ENCODE measurements around the gene MLN. TPM values are rescaled to one million over a fixed set of nuclear protein-coding genes. Genes with fewer than 3 reads are reported as not detected.

The MLN gene
- polyA plus RNA-seq, 1 of the 3 experiments (the other 2 are of a cell fraction): not detected

DNA sequence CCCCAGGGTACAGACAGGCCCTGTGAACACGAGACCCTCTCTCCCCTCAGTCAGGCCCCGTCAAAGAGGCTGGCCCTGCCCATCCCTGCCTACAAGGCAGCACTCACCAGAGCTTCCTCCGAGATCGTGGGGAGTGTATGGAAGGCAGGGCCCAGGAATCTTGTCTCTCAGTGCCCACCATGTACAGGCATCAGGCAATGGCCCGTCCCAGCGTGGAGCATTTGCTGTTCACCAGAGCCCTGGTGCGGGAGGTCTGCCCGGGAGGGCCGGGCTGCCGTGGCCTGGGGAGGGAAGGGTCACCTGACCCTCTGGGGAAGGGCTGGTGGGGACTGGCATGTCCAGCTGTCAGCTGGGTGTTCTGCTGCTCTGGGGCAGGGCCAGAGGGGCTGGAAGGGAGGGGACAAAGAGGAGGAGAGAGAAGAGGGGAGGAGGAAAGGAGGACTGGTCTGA is 57.1 kb downstream of the MLN start, which contains the start of gene IP6K3:
Gene IP6K3, minus strand, starts transcription at position 255 of the 450 bp plus-strand sequence. CDS start 11,429 bp downstream, outside the sequence.
- Histone ChIP-seq H3F3A (replicated peaks; ENCODE audit: insufficient read depth) (no peaks in the 10 kb centered on the region), H3K4me3 (ENCODE audit: low read depth in 2 of 2, low read length in 1 of 2) (no peak within 1 kb of the TSS), H3K9me2 (no peaks in the 10 kb centered on the region), H3K4me2 (0 out of 2 replicates have a peak within 1 kb of the TSS, but pooled peaks have one; percentile 26), H3K4me1 (ENCODE audit: control insufficient read depth in 1 of 2, insufficient read depth in 2 of 2, low read depth in 1 of 2, low read length in 1 of 2) (peaks cover 15 to 28% of the 10 kb centered on the region in 2 experiments; a peak in 3 of 4 replicates), H3K79me2 (ENCODE audit: insufficient read depth) (no peaks in the 10 kb centered on the region), H3K9ac (no peak within 1 kb of the TSS), H3K27me3 (ENCODE audit: insufficient read depth) (no peaks in the 10 kb centered on the region), H3K27ac (ENCODE audit: low read depth in 2 of 2, low read length in 1 of 2) (no peak within 1 kb of the TSS; a peak in 1 of 4 replicates), H3K9me3 (no peaks in the 10 kb centered on the region), H2AFZ (ENCODE audit: low read depth) (0 out of 2 replicates have a peak within 1 kb of the TSS, but pooled peaks have one; percentile 29), H4K20me1 (ENCODE audit: insufficient read depth) (no peaks in the 10 kb centered on the region), H3K36me3 (replicated peaks in 1 of 2; ENCODE audit: control insufficient read depth in 1 of 2, insufficient read depth in 2 of 2, low read length in 1 of 2) (no peaks in the 10 kb centered on the region)
- WGBS (ENCODE audit: low lambda C conversion rate): 81% methylated on average over 6 of the region's 10 CpGs
- CTCF ChIA-PET: interaction anchor here (0.8 to 9.2 kb wide), 15 partner anchors 14 to 417 kb away, joined by 3 to 116 read pairs (median 8); partner anchors contain the start of gene UQCC2
- TF ChIP-seq FOXJ3 (CRISPR knock-in tag; IDR thresholded peaks at IDR 0.05): no peak
- TF ChIP-seq TCF12 (IDR thresholded peaks at IDR 0.05): no peak
- TF ChIP-seq, protein P1, sequence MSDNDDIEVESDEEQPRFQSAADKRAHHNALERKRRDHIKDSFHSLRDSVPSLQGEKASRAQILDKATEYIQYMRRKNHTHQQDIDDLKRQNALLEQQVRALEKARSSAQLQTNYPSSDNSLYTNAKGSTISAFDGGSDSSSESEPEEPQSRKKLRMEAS (IDR thresholded peaks at IDR 0.05; ENCODE audit: low read depth): no peak
- no peak for TF ChIP-seq MXI1 (IDR thresholded peaks at IDR 0.05; ENCODE audit: low read depth, low read length)
- TF ChIP-seq GABPA (IDR thresholded peaks at IDR 0.05; ENCODE audit: low read depth): no peak
- TF ChIP-seq, protein P2, sequence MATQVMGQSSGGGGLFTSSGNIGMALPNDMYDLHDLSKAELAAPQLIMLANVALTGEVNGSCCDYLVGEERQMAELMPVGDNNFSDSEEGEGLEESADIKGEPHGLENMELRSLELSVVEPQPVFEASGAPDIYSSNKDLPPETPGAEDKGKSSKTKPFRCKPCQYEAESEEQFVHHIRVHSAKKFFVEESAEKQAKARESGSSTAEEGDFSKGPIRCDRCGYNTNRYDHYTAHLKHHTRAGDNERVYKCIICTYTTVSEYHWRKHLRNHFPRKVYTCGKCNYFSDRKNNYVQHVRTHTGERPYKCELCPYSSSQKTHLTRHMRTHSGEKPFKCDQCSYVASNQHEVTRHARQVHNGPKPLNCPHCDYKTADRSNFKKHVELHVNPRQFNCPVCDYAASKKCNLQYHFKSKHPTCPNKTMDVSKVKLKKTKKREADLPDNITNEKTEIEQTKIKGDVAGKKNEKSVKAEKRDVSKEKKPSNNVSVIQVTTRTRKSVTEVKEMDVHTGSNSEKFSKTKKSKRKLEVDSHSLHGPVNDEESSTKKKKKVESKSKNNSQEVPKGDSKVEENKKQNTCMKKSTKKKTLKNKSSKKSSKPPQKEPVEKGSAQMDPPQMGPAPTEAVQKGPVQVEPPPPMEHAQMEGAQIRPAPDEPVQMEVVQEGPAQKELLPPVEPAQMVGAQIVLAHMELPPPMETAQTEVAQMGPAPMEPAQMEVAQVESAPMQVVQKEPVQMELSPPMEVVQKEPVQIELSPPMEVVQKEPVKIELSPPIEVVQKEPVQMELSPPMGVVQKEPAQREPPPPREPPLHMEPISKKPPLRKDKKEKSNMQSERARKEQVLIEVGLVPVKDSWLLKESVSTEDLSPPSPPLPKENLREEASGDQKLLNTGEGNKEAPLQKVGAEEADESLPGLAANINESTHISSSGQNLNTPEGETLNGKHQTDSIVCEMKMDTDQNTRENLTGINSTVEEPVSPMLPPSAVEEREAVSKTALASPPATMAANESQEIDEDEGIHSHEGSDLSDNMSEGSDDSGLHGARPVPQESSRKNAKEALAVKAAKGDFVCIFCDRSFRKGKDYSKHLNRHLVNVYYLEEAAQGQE (IDR thresholded peaks at IDR 0.05; ENCODE audit: low read depth, low read length): no peak
- no peak for TF ChIP-seq EP300 (IDR thresholded peaks at IDR 0.05; ENCODE audit: borderline replicate concordance in 1 of 2, low read depth in 1 of 2, low read length in 1 of 2)
- TF ChIP-seq, protein P3, sequence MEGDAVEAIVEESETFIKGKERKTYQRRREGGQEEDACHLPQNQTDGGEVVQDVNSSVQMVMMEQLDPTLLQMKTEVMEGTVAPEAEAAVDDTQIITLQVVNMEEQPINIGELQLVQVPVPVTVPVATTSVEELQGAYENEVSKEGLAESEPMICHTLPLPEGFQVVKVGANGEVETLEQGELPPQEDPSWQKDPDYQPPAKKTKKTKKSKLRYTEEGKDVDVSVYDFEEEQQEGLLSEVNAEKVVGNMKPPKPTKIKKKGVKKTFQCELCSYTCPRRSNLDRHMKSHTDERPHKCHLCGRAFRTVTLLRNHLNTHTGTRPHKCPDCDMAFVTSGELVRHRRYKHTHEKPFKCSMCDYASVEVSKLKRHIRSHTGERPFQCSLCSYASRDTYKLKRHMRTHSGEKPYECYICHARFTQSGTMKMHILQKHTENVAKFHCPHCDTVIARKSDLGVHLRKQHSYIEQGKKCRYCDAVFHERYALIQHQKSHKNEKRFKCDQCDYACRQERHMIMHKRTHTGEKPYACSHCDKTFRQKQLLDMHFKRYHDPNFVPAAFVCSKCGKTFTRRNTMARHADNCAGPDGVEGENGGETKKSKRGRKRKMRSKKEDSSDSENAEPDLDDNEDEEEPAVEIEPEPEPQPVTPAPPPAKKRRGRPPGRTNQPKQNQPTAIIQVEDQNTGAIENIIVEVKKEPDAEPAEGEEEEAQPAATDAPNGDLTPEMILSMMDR (IDR thresholded peaks at IDR 0.05): no peak
- no peak for TF ChIP-seq TEAD4 (IDR thresholded peaks at IDR 0.05; ENCODE audit: borderline replicate concordance, insufficient read depth)
- TF ChIP-seq, protein P4, sequence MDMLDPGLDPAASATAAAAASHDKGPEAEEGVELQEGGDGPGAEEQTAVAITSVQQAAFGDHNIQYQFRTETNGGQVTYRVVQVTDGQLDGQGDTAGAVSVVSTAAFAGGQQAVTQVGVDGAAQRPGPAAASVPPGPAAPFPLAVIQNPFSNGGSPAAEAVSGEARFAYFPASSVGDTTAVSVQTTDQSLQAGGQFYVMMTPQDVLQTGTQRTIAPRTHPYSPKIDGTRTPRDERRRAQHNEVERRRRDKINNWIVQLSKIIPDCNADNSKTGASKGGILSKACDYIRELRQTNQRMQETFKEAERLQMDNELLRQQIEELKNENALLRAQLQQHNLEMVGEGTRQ (IDR thresholded peaks at IDR 0.05; ENCODE audit: borderline replicate concordance, low read depth, low read length): no peak
- TF ChIP-seq, protein P5, sequence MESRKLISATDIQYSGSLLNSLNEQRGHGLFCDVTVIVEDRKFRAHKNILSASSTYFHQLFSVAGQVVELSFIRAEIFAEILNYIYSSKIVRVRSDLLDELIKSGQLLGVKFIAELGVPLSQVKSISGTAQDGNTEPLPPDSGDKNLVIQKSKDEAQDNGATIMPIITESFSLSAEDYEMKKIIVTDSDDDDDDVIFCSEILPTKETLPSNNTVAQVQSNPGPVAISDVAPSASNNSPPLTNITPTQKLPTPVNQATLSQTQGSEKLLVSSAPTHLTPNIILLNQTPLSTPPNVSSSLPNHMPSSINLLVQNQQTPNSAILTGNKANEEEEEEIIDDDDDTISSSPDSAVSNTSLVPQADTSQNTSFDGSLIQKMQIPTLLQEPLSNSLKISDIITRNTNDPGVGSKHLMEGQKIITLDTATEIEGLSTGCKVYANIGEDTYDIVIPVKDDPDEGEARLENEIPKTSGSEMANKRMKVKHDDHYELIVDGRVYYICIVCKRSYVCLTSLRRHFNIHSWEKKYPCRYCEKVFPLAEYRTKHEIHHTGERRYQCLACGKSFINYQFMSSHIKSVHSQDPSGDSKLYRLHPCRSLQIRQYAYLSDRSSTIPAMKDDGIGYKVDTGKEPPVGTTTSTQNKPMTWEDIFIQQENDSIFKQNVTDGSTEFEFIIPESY (IDR thresholded peaks at IDR 0.05; ENCODE audit: borderline replicate concordance, low read depth): no peak
- peak; percentile 55 for DNase-seq
- POLR2A ChIA-PET: interaction anchor here (0.6 to 1.0 kb wide), 2 partner anchors 35 to 416 kb away, joined by 3 read pairs; partner anchors contain the start of gene UQCC2

All from SK-N-SH (cell line).